ENCODE data around the gene DTYMK.
"Not testable (repeated sequence)": the region's sequence is repeated elsewhere in the genome, so short reads cannot be mapped to it uniquely, and the experiment has no call there.

The DTYMK gene, protein sequence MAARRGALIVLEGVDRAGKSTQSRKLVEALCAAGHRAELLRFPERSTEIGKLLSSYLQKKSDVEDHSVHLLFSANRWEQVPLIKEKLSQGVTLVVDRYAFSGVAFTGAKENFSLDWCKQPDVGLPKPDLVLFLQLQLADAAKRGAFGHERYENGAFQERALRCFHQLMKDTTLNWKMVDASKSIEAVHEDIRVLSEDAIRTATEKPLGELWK

DNA sequence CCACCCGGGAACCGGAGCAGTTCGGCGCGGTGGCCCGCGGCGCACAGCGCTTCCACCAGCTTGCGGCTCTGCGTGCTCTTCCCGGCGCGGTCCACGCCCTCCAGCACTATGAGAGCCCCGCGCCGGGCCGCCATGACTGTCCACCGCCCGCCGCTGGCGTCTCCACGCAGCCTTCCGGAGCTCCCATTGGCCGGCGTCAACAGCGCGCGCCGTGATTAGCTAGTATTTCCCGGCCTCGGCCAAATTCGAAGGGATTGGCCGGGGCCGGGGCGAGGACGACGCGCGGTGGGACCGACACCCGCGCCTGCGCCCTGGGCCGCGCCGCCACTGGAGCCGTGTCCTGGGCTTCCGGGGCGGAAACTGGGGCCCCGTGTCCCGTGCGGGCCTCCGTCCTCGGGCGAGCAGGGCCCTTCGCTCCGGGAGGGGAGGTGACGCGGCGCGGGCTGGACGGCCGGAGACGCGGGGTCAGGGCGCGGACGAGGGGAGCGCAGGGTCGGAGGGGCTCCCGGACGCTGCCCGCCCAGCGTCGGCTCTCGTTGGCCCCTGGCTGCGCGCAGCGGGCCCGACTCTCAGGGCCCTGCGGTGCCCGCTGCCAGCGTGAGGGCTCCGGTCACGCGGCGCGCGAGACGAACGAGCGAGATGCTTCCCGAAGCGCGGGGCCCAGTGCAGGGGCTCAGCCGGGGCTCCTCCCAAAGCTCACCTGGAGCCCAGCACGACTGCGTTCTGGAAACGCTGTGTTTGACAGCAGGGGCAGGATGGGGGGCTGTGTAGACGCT is at the start of gene DTYMK:
TSS of gene DTYMK (minus strand) at position 166 of the 776 bp plus-strand sequence. CDS start at position 134, 32 bp downstream.
- FAIRE-seq, result no peak

- no peak for FAIRE-seq
Measured at GRCh38 chr2:241736111-241736510, 49.5 kb upstream of the DTYMK start.

DNA sequence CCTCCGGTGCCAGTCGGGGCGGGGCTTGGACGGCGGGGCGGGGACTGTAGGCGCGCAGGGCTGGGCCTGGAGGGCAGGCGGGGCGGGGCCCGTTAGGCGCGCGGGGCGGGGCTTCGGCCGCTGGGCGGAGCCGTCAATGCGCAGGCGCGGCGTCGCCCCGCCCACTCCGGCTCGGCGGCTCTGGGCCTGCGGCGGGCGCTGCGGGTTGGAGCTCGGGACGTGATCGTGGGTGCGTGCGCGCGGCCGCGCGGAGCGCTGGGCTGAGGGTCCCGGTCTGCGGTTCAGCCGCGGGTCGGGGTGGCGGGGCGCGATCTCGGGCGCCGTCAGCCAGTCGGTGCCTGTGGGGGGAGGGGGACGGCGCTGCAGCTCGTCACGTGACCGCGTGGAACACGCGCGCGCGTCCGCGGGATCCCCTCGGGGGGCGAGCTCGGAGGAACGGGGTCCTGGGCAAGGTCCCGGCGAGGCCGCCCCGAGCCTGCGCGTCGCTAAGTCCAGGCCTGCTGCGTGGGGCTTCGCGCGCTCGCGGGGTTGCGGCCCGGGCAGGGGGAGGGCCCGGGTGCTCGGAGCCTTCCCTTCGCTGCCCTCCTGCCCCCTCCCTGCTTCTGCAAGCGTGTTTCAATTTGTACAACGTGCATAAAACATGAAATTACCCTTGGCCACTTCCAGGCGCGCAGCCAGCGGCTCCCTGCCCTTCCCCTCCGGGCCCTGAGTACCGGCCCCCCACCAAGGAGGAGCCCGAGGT is 48.0 kb upstream of the DTYMK start, which contains the start of gene D2HGDH:
TSS of gene D2HGDH (plus strand) at position 164 of the 742 bp plus-strand sequence. CDS start 595 bp downstream, outside the sequence.
- FAIRE-seq, result no peak

DNA sequence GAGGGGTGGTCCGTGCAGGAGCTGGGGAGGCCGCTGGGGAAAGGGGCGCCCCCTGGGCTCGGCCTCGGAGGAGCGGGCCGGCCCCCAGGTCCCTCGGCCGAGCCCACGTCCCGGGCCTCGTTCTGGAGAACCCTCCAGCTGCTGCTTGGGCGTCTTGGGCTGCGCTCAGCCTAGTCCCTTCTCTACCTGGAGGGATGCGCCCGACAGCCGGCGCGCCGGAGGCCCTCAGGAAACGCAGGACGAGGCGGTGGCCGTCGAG is 47.5 kb upstream of the DTYMK start:
- no peak for FAIRE-seq

DNA sequence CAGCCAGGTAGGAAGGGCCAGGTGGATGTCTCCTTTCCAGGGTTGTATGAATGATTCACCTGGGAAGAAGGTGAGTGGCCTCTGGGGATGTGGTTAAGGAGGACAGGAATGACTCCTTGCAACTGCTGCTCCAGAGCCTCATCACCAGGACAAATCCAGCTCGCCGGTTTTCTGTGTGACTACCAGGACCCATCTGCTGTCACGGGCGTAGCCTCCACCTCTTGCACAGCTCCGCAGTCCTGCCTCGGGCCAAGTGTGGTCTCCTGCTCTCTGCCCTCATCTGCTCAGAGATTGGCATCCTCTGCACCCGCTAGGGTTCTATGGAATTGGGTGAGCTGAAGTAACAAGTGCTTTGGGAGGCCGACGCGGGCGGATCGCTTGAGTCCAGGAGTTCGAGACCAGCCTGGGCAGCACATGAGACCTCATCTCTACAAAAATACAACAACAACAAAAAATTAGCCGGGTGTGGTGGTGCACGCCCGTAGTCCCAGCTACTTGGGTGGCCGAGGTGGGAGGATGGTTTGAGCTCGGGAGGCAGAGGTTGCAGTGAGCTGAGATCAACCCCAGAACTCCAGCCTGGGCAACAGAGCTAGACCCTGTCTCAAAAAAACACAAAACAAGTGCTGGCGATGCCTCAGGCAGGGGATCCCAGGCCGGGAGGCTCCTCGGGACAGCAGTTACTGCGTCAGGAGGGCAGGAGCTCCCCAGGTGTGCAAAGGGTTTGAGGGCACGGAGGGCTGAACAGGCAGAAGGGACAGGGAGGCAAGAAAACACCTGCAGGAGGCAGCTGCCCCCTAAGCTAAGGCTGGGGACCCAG is 47.0 kb upstream of the DTYMK start:
- FAIRE-seq, result no peak

DNA sequence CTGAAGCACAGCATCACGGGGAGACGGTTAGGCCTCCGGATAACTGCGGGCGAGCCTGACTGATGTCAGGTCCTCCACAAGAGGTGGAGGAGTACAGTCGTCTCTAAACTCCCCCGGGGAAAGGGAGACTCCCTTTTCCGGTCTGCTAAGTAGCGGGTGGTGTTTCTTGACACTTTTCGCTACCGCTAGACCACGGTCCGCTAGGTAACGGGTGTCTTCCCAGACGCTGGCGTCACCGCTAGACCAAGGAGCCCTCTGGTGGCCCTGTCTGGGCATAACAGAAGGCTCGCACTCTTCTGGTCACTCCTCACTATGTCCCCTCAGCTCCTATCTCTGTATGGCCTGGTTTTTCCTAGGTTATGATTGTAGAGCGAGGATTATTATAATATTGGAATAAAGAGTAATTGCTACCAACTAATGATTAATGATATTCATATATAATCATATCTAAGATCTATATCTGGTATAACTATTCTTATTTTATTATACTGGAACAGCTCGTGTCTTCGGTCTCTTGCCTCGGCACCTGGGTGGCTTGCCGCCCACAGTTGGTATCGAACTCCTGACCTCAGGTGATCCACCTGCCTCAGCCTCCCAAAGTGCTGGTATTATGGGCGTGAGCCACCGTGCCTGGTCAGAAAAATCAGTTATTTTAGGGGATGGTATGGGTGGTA is 46.0 kb upstream of the DTYMK start:
- FAIRE-seq, result not testable (repeated sequence)

GRCh38 chr2:241730671-241731293 is 44.2 kb upstream of the DTYMK start:
- FAIRE-seq, result no peak

GRCh38 chr2:241729868-241730267 is 43.3 kb upstream of the DTYMK start:
- no peak for FAIRE-seq

GRCh38 chr2:241728627-241729026 is 42.0 kb upstream of the DTYMK start:
- FAIRE-seq, result no peak

- no peak for FAIRE-seq
Measured at GRCh38 chr2:241728000-241728399, 41.4 kb upstream of the DTYMK start.

- FAIRE-seq, result no peak
Measured at GRCh38 chr2:241726459-241726858, 39.8 kb upstream of the DTYMK start.

DNA sequence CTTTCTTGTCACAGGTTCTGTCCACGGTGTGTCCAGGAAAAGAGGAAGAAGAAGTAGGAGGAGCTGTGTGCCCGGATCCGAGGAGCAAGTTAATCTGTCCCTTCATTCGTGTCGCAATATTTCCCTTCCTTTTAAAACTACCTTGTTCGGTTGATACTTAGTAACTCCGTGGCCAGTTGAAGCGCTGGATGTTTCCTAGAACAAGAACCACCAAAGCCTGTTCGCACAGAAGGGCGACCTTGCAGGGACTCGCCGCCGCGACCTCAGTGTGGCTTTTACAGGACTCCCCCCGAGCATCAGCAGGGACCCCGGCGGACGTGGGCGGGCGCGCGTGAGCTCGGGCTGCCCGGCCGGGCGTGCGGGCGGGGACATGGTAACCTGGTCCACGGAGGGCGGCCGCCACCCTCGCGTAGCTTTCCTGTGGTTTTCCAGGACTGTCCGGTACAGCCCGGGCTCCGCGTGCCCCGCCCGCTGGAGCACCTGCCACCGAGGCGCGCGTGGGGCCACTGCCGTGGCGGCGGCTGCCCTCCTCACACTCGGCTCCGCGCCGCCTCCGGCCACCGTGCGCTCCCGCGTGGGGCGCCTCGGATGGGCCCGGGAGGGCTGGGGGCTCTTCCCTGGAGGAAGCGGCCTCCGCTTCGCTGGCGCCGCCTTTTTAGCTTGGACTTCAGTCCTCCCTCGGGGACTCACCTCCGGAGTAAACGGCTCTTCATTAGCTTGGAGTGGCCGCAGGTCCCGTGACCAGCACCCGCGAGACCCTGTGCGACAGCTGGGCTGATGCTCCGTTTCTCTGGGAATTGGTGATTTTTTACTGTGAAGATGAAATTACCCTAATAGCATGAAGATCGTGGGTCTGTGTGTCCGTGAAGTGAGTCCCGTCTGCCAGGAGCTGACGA is 38.6 kb upstream of the DTYMK start:
- FAIRE-seq, result no peak

GRCh38 chr2:241724259-241724974 is 37.8 kb upstream of the DTYMK start:
- no peak for FAIRE-seq

- no peak for FAIRE-seq
Measured at GRCh38 chr2:241722896-241723454, 36.4 kb upstream of the DTYMK start.

- no peak for FAIRE-seq
Measured at GRCh38 chr2:241721852-241722251, 35.2 kb upstream of the DTYMK start.

DNA sequence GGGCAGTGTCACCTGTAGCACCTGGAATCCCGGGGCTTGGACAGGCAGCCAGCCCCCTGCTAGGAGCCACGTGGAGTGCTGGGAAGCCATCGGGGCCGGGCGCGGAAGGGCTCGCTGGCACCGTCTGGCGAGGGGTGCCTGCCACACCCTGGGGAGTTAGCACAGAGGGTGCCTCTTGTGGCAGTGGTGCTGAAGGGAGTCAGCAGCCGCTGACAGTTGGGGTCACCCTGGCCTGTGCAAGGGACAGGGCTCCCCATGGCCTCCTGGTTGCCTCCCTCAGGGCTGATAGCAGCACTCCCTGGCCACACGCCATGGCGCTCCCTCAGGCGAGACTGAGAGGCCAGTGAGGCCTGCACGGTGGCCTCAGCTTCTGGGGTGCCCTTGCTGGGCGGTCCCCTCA is 33.9 kb upstream of the DTYMK start:
- no peak for FAIRE-seq

- no peak for FAIRE-seq
Measured at GRCh38 chr2:241720099-241720498, 33.5 kb upstream of the DTYMK start.

GRCh38 chr2:241719093-241719492 is 32.5 kb upstream of the DTYMK start:
- no peak for FAIRE-seq

GRCh38 chr2:241708879-241709278 is 22.3 kb upstream of the DTYMK start:
- no peak for FAIRE-seq

DNA sequence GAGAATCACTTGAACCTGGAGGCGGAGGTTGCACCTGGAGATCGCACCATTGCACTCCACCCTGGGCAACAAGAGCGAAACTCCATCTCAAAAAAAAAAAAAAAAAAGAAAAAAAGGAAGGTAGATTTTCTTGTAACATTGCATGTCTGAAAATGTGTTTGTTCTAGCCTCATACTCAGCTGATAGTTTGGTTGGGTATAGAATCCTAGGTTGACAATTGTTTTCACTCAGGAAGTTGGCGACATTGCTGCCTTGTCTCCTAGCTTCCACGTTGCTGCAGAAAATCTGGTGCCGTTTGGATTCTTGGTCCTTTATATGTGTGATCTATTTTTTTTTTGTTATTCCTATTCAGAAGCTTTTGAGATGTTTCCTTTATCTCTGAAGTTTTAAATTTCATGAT is 19.9 kb upstream of the DTYMK start:
- FAIRE-seq, result no peak

All from endometrium (tissue), 2 donors.